Nephron (organoid): Measurements from ENCODE around the gene COBLL1.

Experiments used
- H3K27ac Mint-ChIP-seq, 3 experiments: 2 replicates each; pipeline ENCODE4 v1.8.0; 2020; ENCODE audit warnings: mixed read lengths in 3 of 3, mild to moderate bottlenecking in 2 of 3, moderate library complexity in 1 of 3
- H3K27me3 Mint-ChIP-seq: 2 replicates; pipeline ENCODE4 v1.8.0; 2021; ENCODE audit warnings: low read depth, mild to moderate bottlenecking, moderate library complexity, mixed read lengths
- H3K36me3 Mint-ChIP-seq: 2 replicates; pipeline ENCODE4 v1.8.0; 2020; ENCODE audit warnings: low read depth, mixed read lengths
- H3K4me1 Mint-ChIP-seq: 2 replicates; pipeline ENCODE4 v1.8.0; 2020; ENCODE audit warnings: mixed read lengths
- H3K4me3 Mint-ChIP-seq, 3 experiments: 2 replicates each; pipeline ENCODE4 v1.8.0; 2020; ENCODE audit warnings: mild to moderate bottlenecking in 3 of 3, mixed read lengths in 3 of 3, moderate library complexity in 2 of 3
- H3K9me3 Mint-ChIP-seq: 2 replicates; pipeline ENCODE4 v1.8.0; 2020; ENCODE audit warnings: mixed read lengths
- TF ChIP-seq, protein P1 (sequence below), 3 experiments: fragments of 200-600 bp; sonication (generic); IDR thresholded peaks; one replicate each; pipeline ENCODE4 v1.5.0; 2021; ENCODE audit warnings: antibody characterized with exemption in 3 of 3; ENCODE audit not compliant: unreplicated experiment in 3 of 3

The COBLL1 gene

DNA sequence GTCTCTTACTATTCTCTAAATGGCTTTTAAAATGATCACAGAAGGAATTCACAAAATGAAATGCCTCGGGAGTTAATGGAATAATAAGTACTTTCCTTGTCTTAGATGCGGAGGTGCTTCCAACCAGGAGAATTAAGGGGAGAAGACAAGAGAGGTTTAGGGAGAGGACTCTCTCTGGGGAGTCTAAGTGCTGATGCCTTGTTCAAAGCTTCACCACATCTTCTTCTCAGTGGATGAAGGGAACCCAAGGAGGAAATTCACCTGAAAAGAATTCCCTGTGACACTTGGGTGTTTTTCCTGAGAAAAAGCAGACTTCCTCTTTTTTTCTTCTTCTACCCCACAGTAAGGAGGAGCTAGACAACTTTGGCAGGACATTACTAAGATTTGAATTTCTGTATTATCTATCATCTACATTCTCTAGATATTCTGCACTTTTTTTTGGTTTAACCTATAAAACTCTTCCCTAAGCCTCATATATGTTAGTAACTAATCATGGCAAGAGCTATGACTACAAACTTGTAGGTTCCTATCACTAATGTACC, 150.2 kb downstream of the COBLL1 start:
- H3K4me1 Mint-ChIP-seq: no peaks in the 10 kb centered on the region
- peaks cover 6% of the 10 kb centered on the region for H3K27me3 Mint-ChIP-seq
- H3K27ac Mint-ChIP-seq: peak overlapping the region; percentile 39 to 81 (median 40)

DNA sequence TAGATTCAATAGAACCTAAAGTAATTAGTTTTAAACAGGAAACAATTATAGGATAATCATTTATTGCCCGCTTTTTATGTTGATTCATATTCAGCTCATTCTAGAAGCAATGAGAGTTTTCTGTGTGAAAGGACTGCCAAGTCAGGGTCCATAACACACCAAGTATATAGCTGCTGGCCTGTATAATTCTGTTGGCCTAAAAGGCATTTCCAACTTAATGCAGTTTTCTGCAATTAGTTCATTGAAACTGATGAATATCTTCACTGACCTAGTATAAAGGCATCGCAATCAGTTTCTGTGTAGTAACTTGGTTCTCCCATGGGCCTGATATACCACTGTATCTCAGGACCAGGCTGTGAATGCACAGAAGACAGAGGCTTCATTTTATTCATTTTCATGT, 151.3 kb downstream of the COBLL1 start:
- no peak overlapping the region for H3K4me3 Mint-ChIP-seq
- no peaks in the 10 kb centered on the region for H3K9me3 Mint-ChIP-seq
- H3K4me1 Mint-ChIP-seq: no peaks in the 10 kb centered on the region
- H3K27me3 Mint-ChIP-seq: peaks cover 6% of the 10 kb centered on the region
- peaks cover 24% of the 10 kb centered on the region for H3K36me3 Mint-ChIP-seq
- peak overlapping the region in 1 of 3 experiments; percentile 81 for H3K27ac Mint-ChIP-seq
- TF ChIP-seq, protein P1, sequence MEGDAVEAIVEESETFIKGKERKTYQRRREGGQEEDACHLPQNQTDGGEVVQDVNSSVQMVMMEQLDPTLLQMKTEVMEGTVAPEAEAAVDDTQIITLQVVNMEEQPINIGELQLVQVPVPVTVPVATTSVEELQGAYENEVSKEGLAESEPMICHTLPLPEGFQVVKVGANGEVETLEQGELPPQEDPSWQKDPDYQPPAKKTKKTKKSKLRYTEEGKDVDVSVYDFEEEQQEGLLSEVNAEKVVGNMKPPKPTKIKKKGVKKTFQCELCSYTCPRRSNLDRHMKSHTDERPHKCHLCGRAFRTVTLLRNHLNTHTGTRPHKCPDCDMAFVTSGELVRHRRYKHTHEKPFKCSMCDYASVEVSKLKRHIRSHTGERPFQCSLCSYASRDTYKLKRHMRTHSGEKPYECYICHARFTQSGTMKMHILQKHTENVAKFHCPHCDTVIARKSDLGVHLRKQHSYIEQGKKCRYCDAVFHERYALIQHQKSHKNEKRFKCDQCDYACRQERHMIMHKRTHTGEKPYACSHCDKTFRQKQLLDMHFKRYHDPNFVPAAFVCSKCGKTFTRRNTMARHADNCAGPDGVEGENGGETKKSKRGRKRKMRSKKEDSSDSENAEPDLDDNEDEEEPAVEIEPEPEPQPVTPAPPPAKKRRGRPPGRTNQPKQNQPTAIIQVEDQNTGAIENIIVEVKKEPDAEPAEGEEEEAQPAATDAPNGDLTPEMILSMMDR (IDR thresholded peaks at IDR 0.05; ENCODE audit: unreplicated experiment in 3 of 3): no peak

More for the DNA sequence above, 150.2 kb downstream of the COBLL1 start:
- Mint-ChIP-seq H3K4me3 (no peak overlapping the region), H3K9me3 (no peaks in the 10 kb centered on the region), H3K36me3 (peaks cover 27% of the 10 kb centered on the region)
- TF ChIP-seq, protein P1 (IDR thresholded peaks at IDR 0.05; ENCODE audit: unreplicated experiment in 3 of 3): no peak

DNA sequence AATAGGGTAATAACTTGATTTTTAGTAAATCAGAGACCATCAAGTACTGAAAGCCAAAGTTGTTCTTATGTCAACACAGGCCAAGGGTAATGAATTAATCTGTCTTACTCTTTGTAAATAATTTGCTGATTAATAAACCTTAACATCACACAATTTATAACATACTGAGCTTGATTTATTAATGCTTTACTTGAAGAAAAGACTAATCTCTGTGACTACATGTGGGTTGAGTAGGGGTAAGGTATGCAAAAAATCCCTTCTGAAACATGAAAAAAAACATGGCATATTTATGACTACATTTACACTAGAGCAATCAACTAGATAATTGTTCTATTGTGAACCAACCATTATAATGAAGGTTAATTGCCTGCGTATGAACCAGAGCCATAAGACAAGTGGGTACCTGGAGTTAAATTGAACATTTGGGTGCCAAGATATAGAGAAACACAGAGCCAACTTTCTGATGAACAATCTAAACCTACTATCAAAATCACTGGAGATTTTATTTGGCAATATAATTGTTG, 152.7 kb downstream of the COBLL1 start:
- TF ChIP-seq, protein P1 (IDR thresholded peaks at IDR 0.05; ENCODE audit: unreplicated experiment in 3 of 3): no peak
- no peaks in the 10 kb centered on the region for H3K4me1 Mint-ChIP-seq
- H3K4me3 Mint-ChIP-seq: no peak overlapping the region
- no peaks in the 10 kb centered on the region for H3K27me3 Mint-ChIP-seq
- H3K27ac Mint-ChIP-seq: peak overlapping the region; percentile 1 to 76 (median 65)
- peaks cover 14% of the 10 kb centered on the region for H3K36me3 Mint-ChIP-seq
- no peaks in the 10 kb centered on the region for H3K9me3 Mint-ChIP-seq

DNA sequence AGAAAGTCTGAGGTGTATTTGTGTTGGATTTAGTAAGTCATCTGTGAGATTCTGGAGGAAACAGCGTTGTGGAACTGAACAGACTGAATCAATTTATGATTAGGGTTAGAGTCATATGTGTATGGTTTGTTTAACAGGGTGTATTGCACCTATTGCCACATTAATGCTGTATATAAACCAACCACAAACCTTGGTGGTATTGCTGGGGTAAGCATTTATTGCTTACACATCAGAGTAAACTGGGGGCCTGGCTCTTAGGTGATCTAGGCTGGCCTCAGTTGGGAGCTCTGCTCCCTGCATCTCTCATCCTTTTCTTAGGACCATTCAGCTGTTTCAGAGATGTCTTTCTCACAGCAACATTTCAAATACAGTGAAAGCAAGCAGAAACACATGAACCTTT, 160.6 kb downstream of the COBLL1 start:
- TF ChIP-seq, protein P1 (IDR thresholded peaks at IDR 0.05; ENCODE audit: unreplicated experiment in 3 of 3): no peak
- H3K27me3 Mint-ChIP-seq: no peaks in the 10 kb centered on the region
- H3K36me3 Mint-ChIP-seq: peaks cover 13% of the 10 kb centered on the region
- no peak overlapping the region for H3K4me3 Mint-ChIP-seq
- peaks cover 4% of the 10 kb centered on the region for H3K9me3 Mint-ChIP-seq
- H3K4me1 Mint-ChIP-seq: no peaks in the 10 kb centered on the region
- no peak overlapping the region for H3K27ac Mint-ChIP-seq

DNA sequence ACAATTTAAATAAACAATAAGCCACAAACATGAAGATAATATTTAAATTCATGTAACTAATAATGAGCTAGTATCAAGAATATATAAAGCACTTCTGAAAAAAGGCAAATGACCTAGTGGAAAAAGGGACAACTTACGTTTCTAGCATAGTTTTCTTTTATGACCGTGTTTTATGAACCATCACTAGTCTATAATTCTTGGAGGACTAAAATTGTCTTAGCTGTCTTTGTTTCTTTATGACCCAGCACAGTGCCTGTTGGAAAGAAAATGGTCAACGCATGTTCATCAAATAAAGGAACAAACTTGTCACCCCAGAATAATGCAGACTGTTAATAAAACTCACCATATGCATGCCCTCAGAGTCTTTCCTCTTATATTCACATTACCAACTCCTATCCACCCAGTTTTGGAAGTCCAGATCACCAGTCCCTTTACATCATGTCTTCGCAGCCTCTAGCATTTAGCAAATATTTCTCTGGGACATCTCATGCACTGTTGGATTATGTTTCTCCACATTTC, 162.9 kb downstream of the COBLL1 start:
- Mint-ChIP-seq H3K9me3 (peaks cover 4% of the 10 kb centered on the region), H3K4me1 (no peaks in the 10 kb centered on the region), H3K27me3 (no peaks in the 10 kb centered on the region), H3K27ac (peak overlapping the region in 1 of 3 experiments; percentile 69), H3K4me3 (no peak overlapping the region), H3K36me3 (peaks cover 13% of the 10 kb centered on the region)
- TF ChIP-seq, protein P1 (IDR thresholded peaks at IDR 0.05; ENCODE audit: unreplicated experiment in 3 of 3): no peak

DNA sequence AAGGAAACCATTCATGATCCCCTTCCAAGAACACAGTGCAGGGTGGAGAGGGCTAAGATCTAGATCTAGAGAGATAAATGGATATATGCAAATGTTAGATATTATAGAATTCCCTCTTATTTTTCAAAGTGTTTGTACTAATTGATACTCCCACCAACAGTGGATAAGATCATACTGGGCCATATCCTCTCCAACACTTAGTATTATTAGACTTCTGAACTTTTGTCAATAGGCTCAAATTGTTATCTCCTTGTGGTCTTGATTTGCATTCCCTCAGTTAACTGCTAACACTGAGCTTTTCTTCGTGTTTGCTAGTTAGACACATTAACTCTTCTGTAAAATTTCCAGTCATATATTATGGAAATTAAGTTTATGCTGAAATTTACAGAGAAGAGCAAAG, 163.9 kb downstream of the COBLL1 start:
- H3K27me3 Mint-ChIP-seq: no peaks in the 10 kb centered on the region
- TF ChIP-seq, protein P1 (IDR thresholded peaks at IDR 0.05; ENCODE audit: unreplicated experiment in 3 of 3): no peak
- H3K4me1 Mint-ChIP-seq: no peaks in the 10 kb centered on the region
- H3K9me3 Mint-ChIP-seq: peaks cover 4% of the 10 kb centered on the region
- peaks cover 13% of the 10 kb centered on the region for H3K36me3 Mint-ChIP-seq
- peak overlapping the region in 1 of 3 experiments; percentile 35 for H3K27ac Mint-ChIP-seq
- no peak overlapping the region for H3K4me3 Mint-ChIP-seq
